Measurements from ENCODE around the gene SPOCK1.

The SPOCK1 gene

DNA sequence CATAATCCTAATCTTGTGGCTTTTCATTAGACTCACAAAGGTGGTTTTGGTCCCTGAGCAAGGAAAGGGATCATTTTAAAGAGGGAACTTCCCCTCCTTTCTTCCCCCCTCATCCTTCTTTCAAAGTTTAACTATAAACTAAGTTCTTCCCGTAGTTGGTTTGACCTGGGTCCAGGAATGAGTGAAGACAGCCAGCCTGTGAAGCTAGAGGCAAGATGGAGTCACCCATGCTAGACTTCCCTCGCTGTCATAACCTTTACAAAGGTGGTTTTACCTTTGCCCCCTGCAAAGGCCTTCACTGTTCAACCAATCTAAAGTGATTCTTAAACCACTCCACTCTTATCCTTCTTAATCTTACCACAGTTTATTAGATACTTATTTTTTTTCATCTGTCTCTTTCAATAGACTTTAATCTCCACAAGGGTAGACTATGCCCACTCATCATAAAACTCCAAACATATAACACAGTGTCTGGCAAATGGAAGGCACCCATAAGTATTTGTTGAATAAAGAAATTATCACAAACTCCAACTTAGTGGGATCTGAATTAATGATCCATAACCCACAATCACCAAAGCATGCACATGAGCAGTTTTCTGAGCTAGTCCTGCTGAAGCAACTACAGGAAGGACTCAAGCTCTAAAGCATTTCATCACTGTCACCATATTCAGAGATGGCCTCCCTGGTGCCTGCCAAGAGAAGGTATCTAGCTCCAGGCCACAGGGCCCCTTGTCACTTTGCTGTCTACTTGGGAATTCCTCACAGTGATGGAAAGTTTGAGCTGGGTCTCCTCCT is 369.0 kb downstream of the SPOCK1 start:
- H3K9me3 ChIP-seq (ENCODE audit: insufficient read depth, low read depth, low read length) = peaks cover 4% of the 10 kb centered on the region; the same call in 1 of the 2 replicates
- WGBS = 96% methylated on average over 2 of the region's 2 CpGs
- no peaks in the 10 kb centered on the region for H3K4me1 ChIP-seq (ENCODE audit: insufficient read depth, low read length)
- H3K36me3 ChIP-seq (ENCODE audit: insufficient read depth, low read length) = no peaks in the 10 kb centered on the region
- no peak overlapping the region for H3K4me3 ChIP-seq (ENCODE audit: low read length)
- no peaks in the 10 kb centered on the region for H3K27me3 ChIP-seq (ENCODE audit: insufficient read depth, low read length)
- no peak overlapping the region for H3K9ac ChIP-seq (ENCODE audit: low read depth, low read length)
- H3K27ac ChIP-seq (ENCODE audit: low read depth, low read length) = no peak overlapping the region

- WGBS = 91% methylated on average over 4 of the region's 4 CpGs
These were observed 371.1 kb downstream of the SPOCK1 start for GRCh38 chr5:137128012-137128411.

DNA sequence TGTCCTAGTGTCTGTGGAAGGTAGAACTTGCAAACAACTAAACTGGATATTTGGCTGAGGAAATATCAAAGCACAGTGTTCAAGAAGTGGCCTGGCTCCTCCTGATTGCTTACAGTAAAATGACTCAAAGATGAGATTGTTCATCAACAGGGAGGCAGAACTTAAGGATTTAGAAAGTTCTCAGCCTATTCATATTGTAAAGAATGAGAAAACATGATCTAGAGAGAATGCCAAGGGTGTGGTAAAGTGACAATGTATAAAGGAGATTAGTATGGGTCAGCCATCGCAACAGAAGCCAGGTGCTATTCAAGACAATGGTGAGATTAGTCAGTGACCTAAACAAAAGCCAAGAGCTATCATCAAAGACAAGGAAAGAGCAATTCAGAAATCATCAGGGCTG is 372.3 kb downstream of the SPOCK1 start:
- Histone ChIP-seq H3K27me3 (ENCODE audit: insufficient read depth, low read length) (no peaks in the 10 kb centered on the region), H3K9me3 (ENCODE audit: insufficient read depth, low read depth, low read length) (peaks cover 4% of the 10 kb centered on the region; the same call in 1 of the 2 replicates), H3K4me3 (ENCODE audit: low read length) (no peak overlapping the region), H3K27ac (ENCODE audit: low read depth, low read length) (no peak overlapping the region), H3K9ac (ENCODE audit: low read depth, low read length) (no peak overlapping the region), H3K4me1 (ENCODE audit: insufficient read depth, low read length) (no peaks in the 10 kb centered on the region), H3K36me3 (ENCODE audit: insufficient read depth, low read length) (no peaks in the 10 kb centered on the region)
- WGBS = 88% methylated on average over 1 of the region's 1 CpG

More at GRCh38 chr5:137128012-137128411, 371.1 kb downstream of the SPOCK1 start:
- H3K4me1 ChIP-seq (ENCODE audit: insufficient read depth, low read length) = no peaks in the 10 kb centered on the region
- H3K36me3 ChIP-seq (ENCODE audit: insufficient read depth, low read length) = no peaks in the 10 kb centered on the region
- no peak overlapping the region for H3K9ac ChIP-seq (ENCODE audit: low read depth, low read length)
- no peak overlapping the region for H3K4me3 ChIP-seq (ENCODE audit: low read length)
- H3K9me3 ChIP-seq (ENCODE audit: insufficient read depth, low read depth, low read length) = peaks cover 4% of the 10 kb centered on the region; the same call in 1 of the 2 replicates
- H3K27ac ChIP-seq (ENCODE audit: low read depth, low read length) = no peak overlapping the region
- no peaks in the 10 kb centered on the region for H3K27me3 ChIP-seq (ENCODE audit: insufficient read depth, low read length)

- Histone ChIP-seq H3K9me3 (ENCODE audit: insufficient read depth, low read depth, low read length) (no peaks in the 10 kb centered on the region), H3K4me1 (ENCODE audit: insufficient read depth, low read length) (no peaks in the 10 kb centered on the region), H3K4me3 (ENCODE audit: low read length) (no peak overlapping the region), H3K36me3 (ENCODE audit: insufficient read depth, low read length) (no peaks in the 10 kb centered on the region), H3K27me3 (ENCODE audit: insufficient read depth, low read length) (no peaks in the 10 kb centered on the region), H3K27ac (ENCODE audit: low read depth, low read length) (no peak overlapping the region), H3K9ac (ENCODE audit: low read depth, low read length) (no peak overlapping the region)
- WGBS = 90% methylated on average over 2 of the region's 2 CpGs
These were observed 376.6 kb downstream of the SPOCK1 start for GRCh38 chr5:137122558-137122957.

DNA sequence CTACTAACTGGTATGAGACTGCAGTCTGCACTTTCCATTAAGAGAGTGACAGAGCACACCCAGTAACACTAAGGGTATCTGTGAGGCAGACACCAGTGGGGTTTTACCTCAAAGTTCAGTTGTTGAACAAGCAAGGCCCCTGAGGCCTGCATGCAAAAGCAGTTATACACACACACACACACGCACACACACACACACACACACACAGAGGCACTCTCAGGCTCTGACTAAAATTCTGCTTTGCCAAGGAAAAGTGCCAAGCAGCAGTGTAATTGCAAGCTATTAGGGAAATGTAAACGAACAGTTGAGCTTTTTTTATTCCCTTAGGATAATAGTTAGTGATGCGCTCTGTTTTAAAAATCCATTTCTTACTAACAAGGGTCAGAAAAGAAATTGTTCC is 377.1 kb downstream of the SPOCK1 start:
- H3K36me3 ChIP-seq (ENCODE audit: insufficient read depth, low read length) = no peaks in the 10 kb centered on the region
- H3K4me3 ChIP-seq (ENCODE audit: low read length) = no peak overlapping the region
- no peaks in the 10 kb centered on the region for H3K9me3 ChIP-seq (ENCODE audit: insufficient read depth, low read depth, low read length)
- H3K4me1 ChIP-seq (ENCODE audit: insufficient read depth, low read length) = no peaks in the 10 kb centered on the region
- H3K27ac ChIP-seq (ENCODE audit: low read depth, low read length) = no peak overlapping the region
- H3K9ac ChIP-seq (ENCODE audit: low read depth, low read length) = no peak overlapping the region
- H3K27me3 ChIP-seq (ENCODE audit: insufficient read depth, low read length) = no peaks in the 10 kb centered on the region
- 85% methylated on average over 3 of the region's 3 CpGs for WGBS

DNA sequence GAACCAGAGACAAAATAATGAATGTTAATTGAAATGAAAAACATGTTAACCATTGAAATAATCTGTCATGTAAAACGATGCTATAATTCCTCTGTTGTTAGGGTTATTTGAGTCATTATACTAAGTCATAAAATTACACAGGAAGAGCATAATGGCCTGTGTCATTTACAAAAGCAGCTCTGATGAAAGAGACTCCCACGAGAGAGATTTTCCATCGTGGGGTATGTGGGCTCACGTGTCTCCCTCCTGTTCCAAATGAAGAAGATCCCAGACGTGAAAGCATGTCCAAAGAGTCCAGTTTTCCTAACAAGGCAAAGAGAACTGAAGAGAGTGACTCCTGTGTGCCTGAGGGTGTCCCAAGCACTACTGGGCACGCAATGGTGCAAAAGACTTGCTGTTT is 379.8 kb downstream of the SPOCK1 start:
- Histone ChIP-seq H3K9me3 (ENCODE audit: insufficient read depth, low read depth, low read length) (no peaks in the 10 kb centered on the region), H3K36me3 (ENCODE audit: insufficient read depth, low read length) (no peaks in the 10 kb centered on the region), H3K9ac (ENCODE audit: low read depth, low read length) (no peak overlapping the region), H3K27ac (ENCODE audit: low read depth, low read length) (no peak overlapping the region), H3K27me3 (ENCODE audit: insufficient read depth, low read length) (no peaks in the 10 kb centered on the region), H3K4me1 (ENCODE audit: insufficient read depth, low read length) (no peaks in the 10 kb centered on the region), H3K4me3 (ENCODE audit: low read length) (no peak overlapping the region)
- 89% methylated on average over 5 of the region's 6 CpGs for WGBS

- H3K4me3 ChIP-seq (ENCODE audit: low read length) = no peak overlapping the region
- no peaks in the 10 kb centered on the region for H3K36me3 ChIP-seq (ENCODE audit: insufficient read depth, low read length)
- no peak overlapping the region for H3K9ac ChIP-seq (ENCODE audit: low read depth, low read length)
- no peaks in the 10 kb centered on the region for H3K4me1 ChIP-seq (ENCODE audit: insufficient read depth, low read length)
- 91% methylated on average over 5 of the region's 5 CpGs for WGBS
- H3K9me3 ChIP-seq (ENCODE audit: insufficient read depth, low read depth, low read length) = no peaks in the 10 kb centered on the region
- H3K27me3 ChIP-seq (ENCODE audit: insufficient read depth, low read length) = no peaks in the 10 kb centered on the region
- no peak overlapping the region for H3K27ac ChIP-seq (ENCODE audit: low read depth, low read length)
These were observed 380.5 kb downstream of the SPOCK1 start for GRCh38 chr5:137118629-137119028.

- Histone ChIP-seq H3K9ac (ENCODE audit: low read depth, low read length) (no peak overlapping the region), H3K4me1 (ENCODE audit: insufficient read depth, low read length) (no peaks in the 10 kb centered on the region), H3K27me3 (ENCODE audit: insufficient read depth, low read length) (no peaks in the 10 kb centered on the region), H3K4me3 (ENCODE audit: low read length) (no peak overlapping the region), H3K27ac (ENCODE audit: low read depth, low read length) (no peak overlapping the region), H3K9me3 (ENCODE audit: insufficient read depth, low read depth, low read length) (no peaks in the 10 kb centered on the region), H3K36me3 (ENCODE audit: insufficient read depth, low read length) (no peaks in the 10 kb centered on the region)
- 94% methylated on average over 6 of the region's 6 CpGs for WGBS
These were observed 384.0 kb downstream of the SPOCK1 start for GRCh38 chr5:137115152-137115551.

DNA sequence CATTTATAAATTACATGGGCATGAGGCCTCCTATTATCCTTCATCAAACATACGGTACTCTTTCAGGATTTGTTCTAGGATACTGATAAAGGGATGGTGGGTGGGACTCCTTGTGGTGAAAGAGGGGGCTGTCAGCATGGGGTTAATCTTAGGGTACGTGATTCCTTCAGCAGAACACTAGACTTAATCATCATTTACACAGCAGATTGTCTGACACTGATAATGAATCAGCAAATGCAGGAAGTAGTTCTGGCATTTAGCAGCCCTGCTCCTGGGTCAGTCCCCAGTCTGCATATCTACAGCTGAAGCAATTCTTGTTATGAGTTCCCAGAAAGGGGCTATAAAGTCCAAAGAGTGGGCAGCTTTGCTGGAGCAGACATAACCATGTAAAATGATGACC is 384.6 kb downstream of the SPOCK1 start:
- Histone ChIP-seq H3K27ac (ENCODE audit: low read depth, low read length) (no peak overlapping the region), H3K4me1 (ENCODE audit: insufficient read depth, low read length) (no peaks in the 10 kb centered on the region), H3K27me3 (ENCODE audit: insufficient read depth, low read length) (no peaks in the 10 kb centered on the region), H3K9ac (ENCODE audit: low read depth, low read length) (no peak overlapping the region), H3K36me3 (ENCODE audit: insufficient read depth, low read length) (no peaks in the 10 kb centered on the region), H3K4me3 (ENCODE audit: low read length) (no peak overlapping the region), H3K9me3 (ENCODE audit: insufficient read depth, low read depth, low read length) (no peaks in the 10 kb centered on the region)
- 88% methylated on average over 1 of the region's 2 CpGs for WGBS

DNA sequence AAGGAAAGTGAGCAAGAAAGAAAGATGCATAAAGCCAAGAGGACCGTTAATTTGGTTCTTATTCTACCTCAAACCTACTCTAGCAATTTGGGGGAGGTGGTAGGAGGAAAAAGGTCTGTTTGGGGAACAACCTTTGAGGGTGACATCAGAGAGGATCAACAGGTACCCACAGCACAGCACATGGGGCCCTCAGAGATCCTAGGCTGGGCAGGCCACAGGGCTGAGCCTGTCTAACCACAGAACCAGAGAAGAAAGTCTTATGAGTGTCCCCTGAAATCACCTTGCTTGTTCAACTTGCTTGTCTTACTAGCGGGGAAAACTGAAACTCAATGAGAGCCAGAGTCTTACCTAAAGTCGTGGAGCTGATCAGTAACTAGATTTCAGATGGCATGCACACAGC is 385.2 kb downstream of the SPOCK1 start:
- Histone ChIP-seq H3K4me3 (ENCODE audit: low read length) (no peak overlapping the region), H3K27ac (ENCODE audit: low read depth, low read length) (no peak overlapping the region), H3K4me1 (ENCODE audit: insufficient read depth, low read length) (no peaks in the 10 kb centered on the region), H3K9me3 (ENCODE audit: insufficient read depth, low read depth, low read length) (no peaks in the 10 kb centered on the region), H3K27me3 (ENCODE audit: insufficient read depth, low read length) (no peaks in the 10 kb centered on the region), H3K36me3 (ENCODE audit: insufficient read depth, low read length) (no peaks in the 10 kb centered on the region), H3K9ac (ENCODE audit: low read depth, low read length) (no peak overlapping the region)
- 96% methylated on average over 2 of the region's 3 CpGs for WGBS

DNA sequence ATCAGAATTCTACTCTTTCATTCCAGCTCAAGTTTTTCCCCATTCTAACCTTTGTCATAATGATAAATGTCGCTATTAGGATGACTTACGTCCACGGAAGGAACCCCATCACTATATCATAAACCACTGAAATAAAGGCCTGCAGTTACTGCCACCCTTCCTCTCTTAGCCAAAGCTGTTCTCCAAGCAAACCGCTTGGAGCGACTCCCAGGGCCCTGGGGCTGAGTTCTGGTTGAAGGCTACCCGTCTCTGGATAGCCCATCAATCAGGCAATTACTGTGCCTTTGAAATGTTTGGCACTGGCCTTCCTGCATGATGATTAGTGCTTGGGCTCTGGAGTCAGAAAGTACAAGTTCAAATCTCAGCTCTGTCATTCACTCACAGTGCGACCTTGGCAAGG is 386.0 kb downstream of the SPOCK1 start:
- no peak overlapping the region for H3K9ac ChIP-seq (ENCODE audit: low read depth, low read length)
- no peaks in the 10 kb centered on the region for H3K4me1 ChIP-seq (ENCODE audit: insufficient read depth, low read length)
- no peaks in the 10 kb centered on the region for H3K36me3 ChIP-seq (ENCODE audit: insufficient read depth, low read length)
- H3K9me3 ChIP-seq (ENCODE audit: insufficient read depth, low read depth, low read length) = no peaks in the 10 kb centered on the region
- no peak overlapping the region for H3K27ac ChIP-seq (ENCODE audit: low read depth, low read length)
- no peak overlapping the region for H3K4me3 ChIP-seq (ENCODE audit: low read length)
- no peaks in the 10 kb centered on the region for H3K27me3 ChIP-seq (ENCODE audit: insufficient read depth, low read length)
- WGBS = 94% methylated on average over 7 of the region's 7 CpGs
